Kidney (tissue), 14 donors: Measurements from ENCODE around the gene CD209. TPM values are rescaled to one million over a fixed set of nuclear protein-coding genes. Genes with fewer than 3 reads are reported as not detected.

ENCODE experiments used
- DNase-seq, 5 donors: peaks; one replicate each; pipeline ENCODE4 v3.0.0-alpha.2; 2013 to 2020
- FAIRE-seq: peaks from 2 replicates; lab custom pipeline; 2012; peaks lifted over from hg19 to GRCh38; lab: Jason Lieb, UNC
- H3K27ac ChIP-seq, 2 donors: one replicate each; pipeline ENCODE4 v1.7.0; 2013; ENCODE audit warnings: low read depth in 2 of 2, low read length in 2 of 2, inconsistent platforms in 1 of 2
- H3K27me3 ChIP-seq: one replicate; pipeline ENCODE4 v1.7.1; 2013; ENCODE audit warnings: low read length, inconsistent platforms; ENCODE audit not compliant: control insufficient read depth, insufficient read depth
- H3K36me3 ChIP-seq, 3 donors: one replicate each; pipeline versions ENCODE4 v1.7.0 to v1.7.1; 2013; ENCODE audit warnings: low read length in 3 of 3, control low read depth in 1 of 3, inconsistent platforms in 1 of 3; ENCODE audit not compliant: insufficient read depth in 3 of 3, control insufficient read depth in 2 of 3
- H3K4me1 ChIP-seq, 3 donors: one replicate each; pipeline versions ENCODE4 v1.7.0 to v1.7.1; 2013; ENCODE audit warnings: low read length in 3 of 3, inconsistent platforms in 1 of 3, low read depth in 1 of 3; ENCODE audit not compliant: control insufficient read depth in 2 of 3, insufficient read depth in 2 of 3
- H3K4me3 ChIP-seq, 3 donors: one replicate each; pipeline versions ENCODE4 v1.7.0 to v1.8.1; 2013; ENCODE audit warnings: low read length in 3 of 3, control low read depth in 1 of 3, inconsistent platforms in 1 of 3
- H3K9ac ChIP-seq, 3 donors: one replicate each; pipeline versions ENCODE4 v1.7.0 to v1.7.1; 2013; ENCODE audit warnings: low read length in 3 of 3, control low read depth in 1 of 3, inconsistent platforms in 1 of 3
- H3K9me3 ChIP-seq, 3 donors: one replicate each; pipeline versions ENCODE4 v1.7.0 to v1.7.1; 2013; ENCODE audit warnings: low read length in 3 of 3, control low read depth in 1 of 3, inconsistent platforms in 1 of 3; ENCODE audit not compliant: control insufficient read depth in 2 of 3, insufficient read depth in 1 of 3
- intact Hi-C: fragments of 100-400 bp; cut with DNase I; formaldehyde crosslinking; loops from one replicate; pipeline ENCODE4 v1.11.1; 2022
- polyA plus RNA-seq: library from polyadenylated mRNA; stranded (reverse); fragments of 350-450 nt; fragmentation: Illumina TruSeq; extraction: RNeasy Lipid Tissue Mini Kit (QIAGEN cat#74804); gene quantifications from one replicate; pipeline ENCODE4 v1.2.3, GENCODE V29; 2014; ENCODE audit warnings: low read depth, low replicate concordance; ENCODE audit not compliant: insufficient read depth
- total RNA-seq: library from RNA; stranded (reverse); fragmentation: NEBNext Ultra II Directional; extraction: Animal tissue kit (Norgen Biotek cat#: 25700); gene quantifications from one replicate; pipeline ENCODE4 v1.2.1, GENCODE V29; 2021
- TF ChIP-seq, protein P1 (sequence below): IDR thresholded peaks from 3 replicates; pipeline ENCODE4 v1.5.1; 2012; ENCODE audit warnings: mild to moderate bottlenecking, moderate library complexity, borderline replicate concordance; ENCODE audit not compliant: insufficient read depth; ENCODE audit errors: extremely low read depth
- donor health status: control.
- donor health status: control.
- donor health status: control.
- donor health status: control.
- donor health status: control.
- donor health status: DM: yes; HTN: yes; CAD: no.
- donor health status: Normal renal cell carcinoma (clear cell type).

CD209 gene
- total and polyA plus RNA-seq, 2 donors from 2014 or later, result 1.2 to 11.7 TPM

DNA sequence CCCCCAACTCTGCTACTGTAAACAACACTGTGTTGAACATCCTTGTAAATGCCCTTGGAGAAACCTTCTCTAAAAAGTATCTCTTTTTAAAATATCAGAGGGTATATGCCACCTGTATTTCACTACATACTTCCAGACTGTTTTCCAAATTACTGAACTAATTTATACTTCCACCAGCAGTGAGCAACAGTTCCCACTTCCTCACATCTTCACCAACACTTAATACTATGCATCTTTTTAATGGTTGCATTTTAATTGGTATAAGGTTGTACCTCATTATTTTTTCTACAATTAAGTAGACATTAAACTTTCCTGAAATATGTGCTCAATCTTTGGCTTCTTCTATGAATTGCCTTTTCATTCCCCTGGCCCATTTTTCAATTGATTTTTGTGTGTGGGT lies 37.5 kb upstream of the CD209 start:
- FAIRE-seq (no peak), DNase-seq (no peak)
- H3K9ac ChIP-seq, result no peak overlapping the region
- peaks cover 12% of the 10 kb centered on the region for H3K27me3 ChIP-seq
- no peaks in the 10 kb centered on the region for H3K36me3 ChIP-seq
- no peaks in the 10 kb centered on the region for H3K4me1 ChIP-seq
- TF ChIP-seq, protein P1, sequence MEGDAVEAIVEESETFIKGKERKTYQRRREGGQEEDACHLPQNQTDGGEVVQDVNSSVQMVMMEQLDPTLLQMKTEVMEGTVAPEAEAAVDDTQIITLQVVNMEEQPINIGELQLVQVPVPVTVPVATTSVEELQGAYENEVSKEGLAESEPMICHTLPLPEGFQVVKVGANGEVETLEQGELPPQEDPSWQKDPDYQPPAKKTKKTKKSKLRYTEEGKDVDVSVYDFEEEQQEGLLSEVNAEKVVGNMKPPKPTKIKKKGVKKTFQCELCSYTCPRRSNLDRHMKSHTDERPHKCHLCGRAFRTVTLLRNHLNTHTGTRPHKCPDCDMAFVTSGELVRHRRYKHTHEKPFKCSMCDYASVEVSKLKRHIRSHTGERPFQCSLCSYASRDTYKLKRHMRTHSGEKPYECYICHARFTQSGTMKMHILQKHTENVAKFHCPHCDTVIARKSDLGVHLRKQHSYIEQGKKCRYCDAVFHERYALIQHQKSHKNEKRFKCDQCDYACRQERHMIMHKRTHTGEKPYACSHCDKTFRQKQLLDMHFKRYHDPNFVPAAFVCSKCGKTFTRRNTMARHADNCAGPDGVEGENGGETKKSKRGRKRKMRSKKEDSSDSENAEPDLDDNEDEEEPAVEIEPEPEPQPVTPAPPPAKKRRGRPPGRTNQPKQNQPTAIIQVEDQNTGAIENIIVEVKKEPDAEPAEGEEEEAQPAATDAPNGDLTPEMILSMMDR, result no peak
- H3K4me3 ChIP-seq, result no peak overlapping the region
- no peaks in the 10 kb centered on the region for H3K9me3 ChIP-seq
- intact Hi-C loops, result no loop called here
- H3K27ac ChIP-seq, result no peak overlapping the region

DNA sequence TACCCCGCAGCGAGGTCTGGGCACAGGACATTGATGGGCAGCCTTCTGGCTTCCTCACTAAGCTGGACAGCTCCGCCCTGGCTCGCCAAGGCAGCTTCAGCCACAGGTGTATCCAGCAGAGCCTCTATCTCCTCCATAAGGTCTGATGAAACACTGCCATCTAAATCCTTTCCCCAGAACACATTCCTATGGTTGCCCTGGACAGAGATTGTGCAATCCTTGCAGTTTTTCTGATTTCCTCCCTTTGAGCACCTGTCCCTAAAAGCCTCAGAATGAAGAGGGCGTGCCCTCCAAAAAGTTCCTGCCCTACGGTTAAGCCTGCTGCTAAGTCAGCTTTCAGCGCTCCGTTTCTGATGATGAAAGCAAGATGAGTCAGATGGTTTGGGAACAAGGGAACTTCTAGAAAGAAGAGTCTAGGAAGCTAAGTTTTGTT lies 36.7 kb upstream of the CD209 start:
- Histone ChIP-seq H3K9me3 (no peaks in the 10 kb centered on the region), H3K36me3 (no peaks in the 10 kb centered on the region), H3K4me1 (no peaks in the 10 kb centered on the region), H3K9ac (no peak overlapping the region), H3K27ac (no peak overlapping the region), H3K27me3 (peaks cover 8% of the 10 kb centered on the region), H3K4me3 (no peak overlapping the region)
- DNase-seq (no peak), FAIRE-seq (no peak)
- TF ChIP-seq, protein P1, result no peak
- intact Hi-C loops, result no loop called here

DNA sequence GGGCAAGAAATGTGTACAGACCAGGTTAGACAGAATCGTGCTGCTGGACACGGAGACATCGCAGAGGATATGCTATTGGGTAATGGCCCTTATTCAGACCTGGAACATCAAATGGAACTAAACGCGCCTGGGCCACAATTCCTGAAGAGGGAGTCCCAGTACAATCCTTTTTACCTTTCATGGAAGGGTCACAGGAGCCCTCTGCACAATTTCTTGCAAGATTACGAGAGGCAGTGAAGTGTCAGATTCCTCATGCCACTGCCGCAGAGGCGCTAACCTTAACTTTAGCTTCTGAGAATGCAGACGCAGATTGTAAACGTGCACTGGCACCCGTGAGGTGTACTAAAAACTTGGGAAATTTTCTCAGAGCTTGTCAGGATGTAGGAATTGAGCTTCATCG lies 33.8 kb upstream of the CD209 start:
- intact Hi-C loops, result no loop called here
- no peak overlapping the region for H3K4me3 ChIP-seq
- FAIRE-seq (no peak), DNase-seq (peak in 2 of 5 donors; percentile 50 to 55)
- TF ChIP-seq, protein P1, result no peak
- no peak overlapping the region for H3K27ac ChIP-seq
- H3K27me3 ChIP-seq, result no peaks in the 10 kb centered on the region
- H3K36me3 ChIP-seq, result no peaks in the 10 kb centered on the region
- H3K9ac ChIP-seq, result no peak overlapping the region
- no peaks in the 10 kb centered on the region for H3K4me1 ChIP-seq
- no peaks in the 10 kb centered on the region for H3K9me3 ChIP-seq
